H1 (cell line): Measurements from ENCODE around the gene AP5Z1. TPM values are rescaled to one million over a fixed set of nuclear protein-coding genes. Genes with fewer than 3 reads are reported as not detected.

ENCODE experiments used
- CTCF ChIA-PET: fragments of 300-600 bp; sonication (Branson Sonifier 250); formaldehyde crosslinking; loops from one replicate; lab custom pipeline; 2021; ENCODE audit not compliant: partially characterized antibody; lab: Charles Lee
- POLR2A ChIA-PET: fragments of 300-600 bp; sonication (Branson Sonifier 250); formaldehyde crosslinking; loops from one replicate; lab custom pipeline; 2021; ENCODE audit warnings: inconsistent platforms; ENCODE audit not compliant: partially characterized antibody; lab: Charles Lee
- DNase-seq, 2 experiments: peaks; one replicate each; pipeline versions ENCODE4 v3.0.0 to v3.0.0-alpha.2; 2010 to 2022; ENCODE audit warnings: low spot score in 2 of 2, low read depth in 1 of 2, mixed read lengths in 1 of 2
- FAIRE-seq: peaks from 2 replicates; lab custom pipeline; 2011; peaks lifted over from hg19 to GRCh38; lab: Jason Lieb, UNC
- H2AFZ ChIP-seq: 2 replicates; pipeline ENCODE4 v1.8.1; 2012; ENCODE audit warnings: low read length, inconsistent platforms
- H2AK5ac ChIP-seq: 2 replicates; pipeline ENCODE4 v1.6.1; 2013; ENCODE audit warnings: low read depth, low read length
- H2BK120ac ChIP-seq: replicated peaks from 2 replicates; pipeline ENCODE3; 2013; ENCODE audit warnings: low read depth, low read length, inconsistent platforms
- H2BK12ac ChIP-seq: 2 replicates; pipeline ENCODE4 v1.6.1; 2013; ENCODE audit warnings: low read depth, low read length
- H2BK15ac ChIP-seq: 2 replicates; pipeline ENCODE4 v1.6.1; 2013; ENCODE audit warnings: low read length
- H2BK20ac ChIP-seq: 2 replicates; pipeline ENCODE4 v1.6.1; 2013; ENCODE audit warnings: low read length
- H2BK5ac ChIP-seq: 2 replicates; pipeline ENCODE4 v1.6.1; 2013; ENCODE audit warnings: low read depth, low read length
- H3K14ac ChIP-seq: 2 replicates; pipeline ENCODE4 v1.6.1; 2013; ENCODE audit warnings: inconsistent platforms; ENCODE audit not compliant: insufficient read length
- H3K18ac ChIP-seq: 2 replicates; pipeline ENCODE4 v1.6.1; 2013; ENCODE audit warnings: low read length; ENCODE audit errors: extremely low read depth
- H3K23ac ChIP-seq: 2 replicates; pipeline ENCODE4 v1.6.1; 2013; ENCODE audit warnings: inconsistent platforms; ENCODE audit not compliant: insufficient read length
- H3K23me2 ChIP-seq: 2 replicates; pipeline ENCODE4 v1.6.1; 2013; ENCODE audit warnings: low read depth, low read length
- H3K27ac ChIP-seq: 2 replicates; pipeline ENCODE4 v1.6.1; 2011; ENCODE audit warnings: low read depth, low read length, inconsistent platforms
- H3K27me3 ChIP-seq, 4 experiments: replicated peaks in 1 of 4; 1 replicate in 1 of 4; 2 replicates in 3 of 4; pipeline versions ENCODE4 v1.6.1 to v1.8.1; 2011 to 2013; ENCODE audit warnings: low read length in 3 of 4, mild to moderate bottlenecking in 3 of 4, inconsistent platforms in 2 of 4, mixed read lengths in 2 of 4, moderate library complexity in 1 of 4; ENCODE audit not compliant: control insufficient read depth in 3 of 4, insufficient read depth in 3 of 4; ENCODE audit errors: extremely low read depth in 1 of 4
- H3K36me3 ChIP-seq, 4 experiments: 2 replicates each; pipeline versions ENCODE4 v1.6.1 to v1.8.1; 2011 to 2013; ENCODE audit warnings: mild to moderate bottlenecking in 4 of 4, low read length in 3 of 4, moderate library complexity in 2 of 4, control low read depth in 1 of 4, inconsistent platforms in 1 of 4; ENCODE audit not compliant: insufficient read depth in 4 of 4, control insufficient read depth in 2 of 4
- H3K4ac ChIP-seq: replicated peaks from 2 replicates; pipeline ENCODE3; 2013; ENCODE audit warnings: low read length, low read depth, mixed read lengths, inconsistent platforms; ENCODE audit not compliant: insufficient read length
- H3K4me1 ChIP-seq, 4 experiments: replicated peaks in 1 of 4; 1 replicate in 1 of 4; 2 replicates in 3 of 4; pipeline versions ENCODE4 v1.6.1 to v1.8.1; 2011 to 2013; ENCODE audit warnings: low read length in 3 of 4, inconsistent platforms in 2 of 4, mixed read lengths in 1 of 4; ENCODE audit not compliant: insufficient read depth in 4 of 4, control insufficient read depth in 3 of 4
- H3K4me2 ChIP-seq, 2 experiments: 2 replicates each; pipeline versions ENCODE4 v1.6.1 to v1.8.1; 2011 to 2013; ENCODE audit warnings: low read depth in 2 of 2, low read length in 2 of 2, control low read depth in 1 of 2, inconsistent platforms in 1 of 2, mild to moderate bottlenecking in 1 of 2; ENCODE audit not compliant: insufficient read depth in 1 of 2
- H3K4me3 ChIP-seq, 4 experiments: fragments of 200-600, 300-600 bp in 1 of 4; sonication (generic), shearing (Covaris generic), sonication (Bioruptor Twin) in 1 of 4; 2 replicates each; pipeline versions ENCODE4 v1.5.1 to v1.8.1; 2011 to 2016; ENCODE audit warnings: low read length in 4 of 4, low read depth in 3 of 4, control low read depth in 2 of 4, inconsistent platforms in 2 of 4, mild to moderate bottlenecking in 2 of 4, mixed read lengths in 1 of 4, moderate library complexity in 1 of 4; ENCODE audit not compliant: insufficient read depth in 2 of 4; ENCODE audit errors: extremely low read depth in 1 of 4
- H3K56ac ChIP-seq: replicated peaks from 2 replicates; pipeline ENCODE3; 2013; ENCODE audit warnings: low read depth, mild to moderate bottlenecking, mixed read lengths, low read length, inconsistent platforms; ENCODE audit not compliant: insufficient read length
- H3K79me1 ChIP-seq: 2 replicates; pipeline ENCODE4 v1.6.1; 2013; ENCODE audit warnings: low read depth, low read length, control low read depth
- H3K79me2 ChIP-seq, 2 experiments: 2 replicates each; pipeline versions ENCODE4 v1.6.1 to v1.8.1; 2012 to 2013; ENCODE audit warnings: low read length in 2 of 2, mild to moderate bottlenecking in 2 of 2, inconsistent platforms in 1 of 2; ENCODE audit not compliant: insufficient read depth in 2 of 2, control insufficient read depth in 1 of 2
- H3K9ac ChIP-seq, 4 experiments: replicated peaks in 1 of 4; 1 replicate in 1 of 4; 2 replicates in 3 of 4; pipeline versions ENCODE4 v1.6.1 to v1.8.1; 2011 to 2013; ENCODE audit warnings: low read depth in 3 of 4, low read length in 3 of 4, control low read depth in 2 of 4, mild to moderate bottlenecking in 2 of 4, moderate library complexity in 2 of 4, inconsistent platforms in 1 of 4; ENCODE audit errors: extremely low read depth in 1 of 4
- H3K9me3 ChIP-seq, 2 experiments: 2 replicates each; pipeline versions ENCODE4 v1.6.1 to v1.8.1; 2012 to 2013; ENCODE audit warnings: mild to moderate bottlenecking in 2 of 2, moderate library complexity in 2 of 2, control low read depth in 1 of 2, inconsistent platforms in 1 of 2, low read depth in 1 of 2, low read length in 1 of 2, mixed read lengths in 1 of 2; ENCODE audit not compliant: insufficient read depth in 2 of 2
- H4K20me1 ChIP-seq, 2 experiments: replicated peaks in 1 of 2; 2 replicates each; pipeline versions ENCODE3 to v1.8.1; 2011 to 2013; ENCODE audit warnings: inconsistent platforms in 2 of 2, low read length in 2 of 2, mild to moderate bottlenecking in 1 of 2; ENCODE audit not compliant: insufficient read depth in 2 of 2, control insufficient read depth in 1 of 2
- H4K5ac ChIP-seq: 2 replicates; pipeline ENCODE4 v1.6.1; 2013; ENCODE audit warnings: low read length, low read depth, mixed read lengths, inconsistent platforms; ENCODE audit not compliant: insufficient read length
- H4K8ac ChIP-seq: 2 replicates; pipeline ENCODE4 v1.8.0; 2013; ENCODE audit warnings: mild to moderate bottlenecking, moderate library complexity, low read length, inconsistent platforms; ENCODE audit not compliant: insufficient read depth; ENCODE audit errors: extremely low read depth
- H4K91ac ChIP-seq: replicated peaks from 2 replicates; pipeline ENCODE3; 2013; ENCODE audit warnings: low read length, mixed read lengths, inconsistent platforms; ENCODE audit not compliant: insufficient read length
- BACH1 ChIP-seq: IDR thresholded peaks from 2 replicates; pipeline ENCODE4 v1.6.1; 2012; ENCODE audit warnings: low read length, improper control_type of control experiment
- BCL11A ChIP-seq, 2 experiments: IDR thresholded peaks; one replicate each; pipeline ENCODE4 v1.6.1; 2011; ENCODE audit warnings: low read depth in 2 of 2, low read length in 2 of 2, mild to moderate bottlenecking in 2 of 2
- CBX5 ChIP-seq: fragments of 300-800, 300-1000 bp; sonication (generic); IDR thresholded peaks from 2 replicates; pipeline ENCODE4 v1.7.1; 2016; ENCODE audit warnings: antibody characterized with exemption, low read length, low read depth
- CBX8 ChIP-seq: fragments of 300-800, 300-1000 bp; sonication (generic); IDR thresholded peaks from 2 replicates; pipeline ENCODE4 v1.7.1; 2016; ENCODE audit warnings: low read depth, low read length, borderline replicate concordance
- FOSL1 ChIP-seq: IDR thresholded peaks from 2 replicates; pipeline ENCODE4 v1.6.1; 2011; ENCODE audit warnings: mild to moderate bottlenecking, low read depth, low read length, moderate library complexity; ENCODE audit not compliant: insufficient read depth
- NRF1 ChIP-seq: IDR thresholded peaks from 2 replicates; pipeline ENCODE4 v1.6.1; 2011; ENCODE audit warnings: mild to moderate bottlenecking, low read depth, low read length, improper control_type of control experiment
- POLR2AphosphoS5 ChIP-seq: IDR thresholded peaks from 2 replicates; pipeline ENCODE4 v1.6.1; 2011; ENCODE audit warnings: low read depth, low read length
- RBBP5 ChIP-seq: IDR thresholded peaks from 2 replicates; pipeline ENCODE4 v1.7.1; 2012; ENCODE audit warnings: low read depth, mild to moderate bottlenecking, inconsistent platforms, low read length, moderate library complexity, borderline replicate concordance
- RXRA ChIP-seq: IDR thresholded peaks from 2 replicates; pipeline ENCODE4 v1.6.1; 2011; ENCODE audit warnings: low read depth, mild to moderate bottlenecking, low read length, moderate library complexity; ENCODE audit not compliant: insufficient read depth
- SRF ChIP-seq: IDR thresholded peaks from 2 replicates; pipeline ENCODE4 v1.6.1; 2011; ENCODE audit warnings: mild to moderate bottlenecking, low read depth, low read length, moderate library complexity
- TAF7 ChIP-seq: optimal IDR thresholded peaks from 2 replicates; pipeline ENCODE3; 2011; ENCODE audit warnings: low read depth, mild to moderate bottlenecking, inconsistent platforms, low read length, moderate library complexity, borderline replicate concordance
- WGBS, 2 experiments: shearing (Covaris generic) in 1 of 2; methylation state at CpG; one replicate each; pipeline versions ENCODE4 v1.1.6 to v1.1.7; 2013 to 2015; ENCODE audit warnings: low lambda C conversion rate in 2 of 2, mixed read lengths in 2 of 2, inconsistent platforms in 1 of 2, low coverage in 1 of 2, missing lambda C conversion rate in 1 of 2; ENCODE audit not compliant: insufficient replicate concordance in 2 of 2, insufficient coverage in 1 of 2, insufficient read length in 1 of 2; ENCODE audit errors: extremely low coverage in 1 of 2, missing lambda C conversion rate in 1 of 2; 5-methylcytosine and 5-hydroxymethylcytosine counted together
- polyA plus RNA-seq, 7 experiments: library from polyadenylated mRNA; depleted of rRNA in 3 of 7; stranded (reverse) in 5 of 7; unstranded in 2 of 7; fragments of >200 nt in 5 of 7; fragments of 200-250 nt in 2 of 7; gene quantifications; 1 replicate in 5 of 7; 2 replicates in 1 of 7; 4 replicates in 1 of 7; pipeline versions ENCODE4 v1.2.1 to v1.2.3, GENCODE V29; 2011 to 2013; ENCODE audit warnings: missing spikeins in 2 of 7, mixed read lengths in 2 of 7
- total RNA-seq: library from RNA; stranded (reverse); fragmentation: NEBNext Ultra II Directional; extraction: Animal tissue kit (Norgen Biotek cat#: 25700); gene quantifications from 2 replicates; pipeline ENCODE4 v1.2.1, GENCODE V29; 2021
- TF ChIP-seq, protein P1 (sequence below), 3 experiments: IDR thresholded peaks; 1 replicate in 2 of 3; 2 replicates in 1 of 3; pipeline versions ENCODE4 v1.5.1 to v1.6.1; 2011; ENCODE audit warnings: low read length in 3 of 3, mild to moderate bottlenecking in 3 of 3, inconsistent platforms in 2 of 3, low read depth in 1 of 3, moderate library complexity in 1 of 3; ENCODE audit not compliant: insufficient read depth in 1 of 3; ENCODE audit errors: control extremely low read depth in 1 of 3

Gene AP5Z1
- total and polyA plus RNA-seq, 2 of the 8 experiments (the other 6 are each of a cell fraction or from before 2014, with no cell fraction given): 24.0 to 24.7 TPM

DNA sequence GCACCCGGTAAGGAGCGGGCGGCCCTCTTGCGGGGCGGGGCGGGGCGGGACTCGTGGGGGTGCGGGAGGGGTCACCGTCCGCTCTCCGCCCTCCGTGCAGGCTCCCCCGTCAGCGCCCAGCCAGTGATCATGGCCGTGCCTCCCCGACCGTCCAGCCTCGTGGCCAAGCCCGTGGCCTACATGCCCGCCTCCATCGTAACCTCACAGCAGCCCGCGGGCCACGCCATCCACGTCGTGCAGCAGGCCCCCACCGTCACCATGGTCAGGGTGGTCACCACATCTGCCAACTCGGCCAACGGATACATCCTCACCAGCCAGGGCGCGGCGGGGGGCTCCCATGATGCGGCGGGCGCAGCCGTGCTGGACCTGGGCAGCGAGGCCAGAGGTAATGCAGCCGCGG is 16.2 kb upstream of the AP5Z1 start:
- no peaks in the 10 kb centered on the region for H3K79me2 ChIP-seq
- H3K9me3 ChIP-seq: no peaks in the 10 kb centered on the region
- no peak overlapping the region for H2BK5ac ChIP-seq
- no peak overlapping the region for H4K5ac ChIP-seq
- DNase-seq (no peak), FAIRE-seq (no peak)
- no peaks in the 10 kb centered on the region for H3K4me1 ChIP-seq
- POLR2A ChIA-PET: no interaction called here
- no peaks in the 10 kb centered on the region for H3K27me3 ChIP-seq
- H3K18ac ChIP-seq: no peak overlapping the region
- no peak overlapping the region for H3K4me2 ChIP-seq
- no peak overlapping the region for H2BK12ac ChIP-seq
- no peak overlapping the region for H3K4ac ChIP-seq
- H4K91ac ChIP-seq: no peak overlapping the region
- no peaks in the 10 kb centered on the region for H3K79me1 ChIP-seq
- H3K14ac ChIP-seq: no peak overlapping the region
- H4K8ac ChIP-seq: no peak overlapping the region
- H4K20me1 ChIP-seq: peaks cover 0 to 6% of the 10 kb centered on the region in 2 experiments
- no peak overlapping the region for H3K27ac ChIP-seq
- no peak overlapping the region for H2BK20ac ChIP-seq
- H3K23ac ChIP-seq: no peak overlapping the region
- H3K56ac ChIP-seq: no peak overlapping the region
- H3K9ac ChIP-seq: no peak overlapping the region
- H2BK120ac ChIP-seq: no peak overlapping the region
- CTCF ChIA-PET: interaction anchor here (0.9 to 1.0 kb wide), 2 partner anchors 149 to 152 kb away, joined by 3 to 5 read pairs; no protein-coding TSS in a partner anchor
- no peak overlapping the region for H3K4me3 ChIP-seq
- H3K36me3 ChIP-seq: peaks cover 0 to 5% (median 0%) of the 10 kb centered on the region in 4 experiments; a peak in 2 of 8 replicates
- H2AFZ ChIP-seq: no peak overlapping the region
- WGBS, 2 experiments: 100% methylated on average over 6 of the region's 40 CpGs; no CpG with 5 or more reads in 1 of the 2 experiments
- no peak overlapping the region for H2AK5ac ChIP-seq
- H3K23me2 ChIP-seq: no peaks in the 10 kb centered on the region
- H2BK15ac ChIP-seq: no peak overlapping the region
- TF ChIP-seq BCL11A (IDR thresholded peaks at IDR 0.05; ENCODE audit: low read depth in 2 of 2, low read length in 2 of 2) (no peak), POLR2AphosphoS5 (no peak), RXRA (no peak), FOSL1 (no peak), RBBP5 (no peak), BACH1 (no peak), NRF1 (no peak), SRF (no peak), CBX8 (no peak), CBX5 (no peak), TAF7 (no peak)
- TF ChIP-seq, protein P1, sequence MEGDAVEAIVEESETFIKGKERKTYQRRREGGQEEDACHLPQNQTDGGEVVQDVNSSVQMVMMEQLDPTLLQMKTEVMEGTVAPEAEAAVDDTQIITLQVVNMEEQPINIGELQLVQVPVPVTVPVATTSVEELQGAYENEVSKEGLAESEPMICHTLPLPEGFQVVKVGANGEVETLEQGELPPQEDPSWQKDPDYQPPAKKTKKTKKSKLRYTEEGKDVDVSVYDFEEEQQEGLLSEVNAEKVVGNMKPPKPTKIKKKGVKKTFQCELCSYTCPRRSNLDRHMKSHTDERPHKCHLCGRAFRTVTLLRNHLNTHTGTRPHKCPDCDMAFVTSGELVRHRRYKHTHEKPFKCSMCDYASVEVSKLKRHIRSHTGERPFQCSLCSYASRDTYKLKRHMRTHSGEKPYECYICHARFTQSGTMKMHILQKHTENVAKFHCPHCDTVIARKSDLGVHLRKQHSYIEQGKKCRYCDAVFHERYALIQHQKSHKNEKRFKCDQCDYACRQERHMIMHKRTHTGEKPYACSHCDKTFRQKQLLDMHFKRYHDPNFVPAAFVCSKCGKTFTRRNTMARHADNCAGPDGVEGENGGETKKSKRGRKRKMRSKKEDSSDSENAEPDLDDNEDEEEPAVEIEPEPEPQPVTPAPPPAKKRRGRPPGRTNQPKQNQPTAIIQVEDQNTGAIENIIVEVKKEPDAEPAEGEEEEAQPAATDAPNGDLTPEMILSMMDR (IDR thresholded peaks at IDR 0.05; ENCODE audit: control extremely low read depth in 1 of 3, insufficient read depth in 1 of 3, low read depth in 1 of 3, low read length in 3 of 3): no peak
